ENCODE measurements around the gene HERC4. TPM values are rescaled to one million over a fixed set of nuclear protein-coding genes. Genes with fewer than 3 reads are reported as not detected.
A peak's percentile ranks its signal among the peaks of the same experiment; 100 is the strongest.

Gene HERC4
- 42.3 and 53.1 TPM in 2 replicates for total RNA-seq

GRCh38 chr10:68074775-68075549 is at the start of gene HERC4:
Gene HERC4, minus strand, starts transcription at chr10:68075283. Its CDS starts 2,175 bp downstream, at chr10:68073108.
- H3K4me3 Mint-ChIP-seq, result peak within 1 kb of the TSS; percentile 97
- peaks cover 2% of the 10 kb centered on the region for H3K27me3 Mint-ChIP-seq (ENCODE audit: insufficient read depth)
- H3K4me1 Mint-ChIP-seq (ENCODE audit: low read depth), result peaks cover 41% of the 10 kb centered on the region
- no peaks in the 10 kb centered on the region for H3K9me3 Mint-ChIP-seq
- DNase-seq (ENCODE audit: low spot score), result peak; percentile 82
- H3K27ac Mint-ChIP-seq, result peak within 1 kb of the TSS; percentile 90
- intact Hi-C loops (cut with micrococcal nuclease), result loop anchor here (1.0 to 2.0 kb wide), 11 partner anchors 13 to 462 kb away; partner anchors contain the start of genes SIRT1 and SLC25A16
- peaks cover 13% of the 10 kb centered on the region for H3K36me3 Mint-ChIP-seq (ENCODE audit: low read depth)

- Mint-ChIP-seq H3K27ac (no peak overlapping the region), H3K4me3 (no peak overlapping the region), H3K4me1 (ENCODE audit: low read depth) (no peaks in the 10 kb centered on the region), H3K27me3 (ENCODE audit: insufficient read depth) (peaks cover 12% of the 10 kb centered on the region), H3K36me3 (ENCODE audit: low read depth) (no peaks in the 10 kb centered on the region), H3K9me3 (no peaks in the 10 kb centered on the region)
- intact Hi-C loops (cut with micrococcal nuclease), result no loop called here
- no peak for DNase-seq (ENCODE audit: low spot score)
These were observed 49.6 kb upstream of the HERC4 start for GRCh38 chr10:68124718-68125117.

GRCh38 chr10:68121852-68122251 is 46.8 kb upstream of the HERC4 start:
- no peaks in the 10 kb centered on the region for H3K36me3 Mint-ChIP-seq (ENCODE audit: low read depth)
- no peaks in the 10 kb centered on the region for H3K4me1 Mint-ChIP-seq (ENCODE audit: low read depth)
- no peak overlapping the region for H3K27ac Mint-ChIP-seq
- H3K4me3 Mint-ChIP-seq, result no peak overlapping the region
- peaks cover 12% of the 10 kb centered on the region for H3K27me3 Mint-ChIP-seq (ENCODE audit: insufficient read depth)
- intact Hi-C loops (cut with micrococcal nuclease), result no loop called here
- no peak for DNase-seq (ENCODE audit: low spot score)
- no peaks in the 10 kb centered on the region for H3K9me3 Mint-ChIP-seq

GRCh38 chr10:68121020-68121743 is 46.1 kb upstream of the HERC4 start:
- H3K4me3 Mint-ChIP-seq, result no peak overlapping the region
- peaks cover 12% of the 10 kb centered on the region for H3K27me3 Mint-ChIP-seq (ENCODE audit: insufficient read depth)
- H3K9me3 Mint-ChIP-seq, result no peaks in the 10 kb centered on the region
- no peak for DNase-seq (ENCODE audit: low spot score)
- no peaks in the 10 kb centered on the region for H3K4me1 Mint-ChIP-seq (ENCODE audit: low read depth)
- intact Hi-C loops (cut with micrococcal nuclease), result no loop called here
- H3K27ac Mint-ChIP-seq, result no peak overlapping the region
- no peaks in the 10 kb centered on the region for H3K36me3 Mint-ChIP-seq (ENCODE audit: low read depth)

GRCh38 chr10:68118657-68119056 is 43.6 kb upstream of the HERC4 start:
- intact Hi-C loops (cut with micrococcal nuclease), result no loop called here
- no peak overlapping the region for H3K27ac Mint-ChIP-seq
- H3K36me3 Mint-ChIP-seq (ENCODE audit: low read depth), result no peaks in the 10 kb centered on the region
- H3K27me3 Mint-ChIP-seq (ENCODE audit: insufficient read depth), result peaks cover 12% of the 10 kb centered on the region
- no peaks in the 10 kb centered on the region for H3K4me1 Mint-ChIP-seq (ENCODE audit: low read depth)
- no peak overlapping the region for H3K4me3 Mint-ChIP-seq
- DNase-seq (ENCODE audit: low spot score), result no peak
- no peaks in the 10 kb centered on the region for H3K9me3 Mint-ChIP-seq

GRCh38 chr10:68112837-68113236 is 37.8 kb upstream of the HERC4 start:
- no peak overlapping the region for H3K27ac Mint-ChIP-seq
- DNase-seq (ENCODE audit: low spot score), result no peak
- intact Hi-C loops (cut with micrococcal nuclease), result no loop called here
- no peaks in the 10 kb centered on the region for H3K36me3 Mint-ChIP-seq (ENCODE audit: low read depth)
- no peaks in the 10 kb centered on the region for H3K4me1 Mint-ChIP-seq (ENCODE audit: low read depth)
- H3K27me3 Mint-ChIP-seq (ENCODE audit: insufficient read depth), result peaks cover 5% of the 10 kb centered on the region
- no peak overlapping the region for H3K4me3 Mint-ChIP-seq
- no peaks in the 10 kb centered on the region for H3K9me3 Mint-ChIP-seq

GRCh38 chr10:68111584-68111983 is 36.5 kb upstream of the HERC4 start:
- no peaks in the 10 kb centered on the region for H3K9me3 Mint-ChIP-seq
- DNase-seq (ENCODE audit: low spot score), result no peak
- no peaks in the 10 kb centered on the region for H3K4me1 Mint-ChIP-seq (ENCODE audit: low read depth)
- H3K27me3 Mint-ChIP-seq (ENCODE audit: insufficient read depth), result peaks cover 5% of the 10 kb centered on the region
- intact Hi-C loops (cut with micrococcal nuclease), result no loop called here
- H3K36me3 Mint-ChIP-seq (ENCODE audit: low read depth), result no peaks in the 10 kb centered on the region
- H3K4me3 Mint-ChIP-seq, result no peak overlapping the region
- H3K27ac Mint-ChIP-seq, result no peak overlapping the region

- no peaks in the 10 kb centered on the region for H3K36me3 Mint-ChIP-seq (ENCODE audit: low read depth)
- H3K4me1 Mint-ChIP-seq (ENCODE audit: low read depth), result no peaks in the 10 kb centered on the region
These were observed 34.9 kb upstream of the HERC4 start for GRCh38 chr10:68110027-68110426.

GRCh38 chr10:68109331-68109730 is 34.2 kb upstream of the HERC4 start, which contains the start of gene MYPN:
Gene MYPN, plus strand, starts transcription at chr10:68109488. Its CDS starts 11,951 bp downstream, at chr10:68121439.
- H3K4me3 Mint-ChIP-seq, result no peak within 1 kb of the TSS
- intact Hi-C loops (cut with micrococcal nuclease), result no loop called here
- H3K27ac Mint-ChIP-seq, result no peak within 1 kb of the TSS
- H3K4me1 Mint-ChIP-seq (ENCODE audit: low read depth), result no peaks in the 10 kb centered on the region
- peaks cover 9% of the 10 kb centered on the region for H3K27me3 Mint-ChIP-seq (ENCODE audit: insufficient read depth)
- DNase-seq (ENCODE audit: low spot score), result no peak
- H3K36me3 Mint-ChIP-seq (ENCODE audit: low read depth), result no peaks in the 10 kb centered on the region
- no peaks in the 10 kb centered on the region for H3K9me3 Mint-ChIP-seq

More at GRCh38 chr10:68110027-68110426, 34.9 kb upstream of the HERC4 start:
- H3K4me3 Mint-ChIP-seq, result no peak overlapping the region
- no peak overlapping the region for H3K27ac Mint-ChIP-seq
- DNase-seq (ENCODE audit: low spot score), result no peak
- no peaks in the 10 kb centered on the region for H3K9me3 Mint-ChIP-seq
- peaks cover 7% of the 10 kb centered on the region for H3K27me3 Mint-ChIP-seq (ENCODE audit: insufficient read depth)
- intact Hi-C loops (cut with micrococcal nuclease), result no loop called here

- no peak overlapping the region for H3K4me3 Mint-ChIP-seq
- intact Hi-C loops (cut with micrococcal nuclease), result no loop called here
- no peaks in the 10 kb centered on the region for H3K36me3 Mint-ChIP-seq (ENCODE audit: low read depth)
- no peak overlapping the region for H3K27ac Mint-ChIP-seq
- peaks cover 10% of the 10 kb centered on the region for H3K27me3 Mint-ChIP-seq (ENCODE audit: insufficient read depth)
- H3K9me3 Mint-ChIP-seq, result no peaks in the 10 kb centered on the region
- no peaks in the 10 kb centered on the region for H3K4me1 Mint-ChIP-seq (ENCODE audit: low read depth)
- DNase-seq (ENCODE audit: low spot score), result no peak
These were observed 33.6 kb upstream of the HERC4 start for GRCh38 chr10:68108653-68109052.

GRCh38 chr10:68108051-68108450 is 33.0 kb upstream of the HERC4 start:
- Mint-ChIP-seq H3K36me3 (ENCODE audit: low read depth) (no peaks in the 10 kb centered on the region), H3K9me3 (no peaks in the 10 kb centered on the region), H3K27ac (no peak overlapping the region), H3K27me3 (ENCODE audit: insufficient read depth) (peaks cover 10% of the 10 kb centered on the region), H3K4me1 (ENCODE audit: low read depth) (no peaks in the 10 kb centered on the region), H3K4me3 (no peak overlapping the region)
- no peak for DNase-seq (ENCODE audit: low spot score)
- intact Hi-C loops (cut with micrococcal nuclease), result no loop called here

- Mint-ChIP-seq H3K27me3 (ENCODE audit: insufficient read depth) (peaks cover 10% of the 10 kb centered on the region), H3K36me3 (ENCODE audit: low read depth) (no peaks in the 10 kb centered on the region), H3K9me3 (no peaks in the 10 kb centered on the region), H3K4me3 (no peak overlapping the region), H3K27ac (no peak overlapping the region), H3K4me1 (ENCODE audit: low read depth) (no peaks in the 10 kb centered on the region)
- DNase-seq (ENCODE audit: low spot score), result no peak
- intact Hi-C loops (cut with micrococcal nuclease), result no loop called here
These were observed 32.6 kb upstream of the HERC4 start for GRCh38 chr10:68107651-68108050.

- no peaks in the 10 kb centered on the region for H3K9me3 Mint-ChIP-seq
- H3K27ac Mint-ChIP-seq, result no peak overlapping the region
- intact Hi-C loops (cut with micrococcal nuclease), result no loop called here
- no peak for DNase-seq (ENCODE audit: low spot score)
- no peaks in the 10 kb centered on the region for H3K4me1 Mint-ChIP-seq (ENCODE audit: low read depth)
- H3K27me3 Mint-ChIP-seq (ENCODE audit: insufficient read depth), result peaks cover 7% of the 10 kb centered on the region
- no peaks in the 10 kb centered on the region for H3K36me3 Mint-ChIP-seq (ENCODE audit: low read depth)
- no peak overlapping the region for H3K4me3 Mint-ChIP-seq
These were observed 31.6 kb upstream of the HERC4 start for GRCh38 chr10:68106656-68107055.

Measured in activated T-helper 1 cell treated with anti-CD3 and anti-CD28 coated beads, Interleukin-12 subunit alpha, Interleukin-12 subunit beta, Interleukin-2, Interleukin-4 antibody, amounts not matched to agents 30 ng/mL and 10 ng/mL and 1 ng/mL, durations not matched to agents 14 hours and 24 hours and 36 hours (primary cell).